Non-pigmented ciliary epithelial cell (primary cell): ENCODE results near the gene ARMC7.
"Not testable (repeated sequence)": the region's sequence is repeated elsewhere in the genome, so short reads cannot be mapped to it uniquely, and the experiment has no call there.

ENCODE experiments used
- DNase-seq: peaks from one replicate; pipeline ENCODE4 v3.0.0-alpha.2; 2010; ENCODE audit warnings: low read depth

The ARMC7 gene

GRCh38 chr17:75130059-75130631 is 20.4 kb downstream of the ARMC7 start:
- DNase-seq: no peak

- no peak for DNase-seq
These were observed 21.0 kb downstream of the ARMC7 start for GRCh38 chr17:75130632-75131277.

- no peak for DNase-seq
These were observed 21.7 kb downstream of the ARMC7 start, which contains the start of gene NT5C for GRCh38 chr17:75131278-75132017. TSS of gene NT5C (minus strand) at chr17:75131742. CDS start at chr17:75131707, 35 bp downstream.

GRCh38 chr17:75132018-75133000 is 22.5 kb downstream of the ARMC7 start:
- DNase-seq: not testable (repeated sequence)

GRCh38 chr17:75133001-75133400 is 23.2 kb downstream of the ARMC7 start:
- no peak for DNase-seq

GRCh38 chr17:75133607-75134347 is 24.0 kb downstream of the ARMC7 start:
- DNase-seq: not testable (repeated sequence)

GRCh38 chr17:75135452-75135851 is 25.7 kb downstream of the ARMC7 start:
- DNase-seq: no peak

GRCh38 chr17:75135946-75136345 is 26.2 kb downstream of the ARMC7 start:
- DNase-seq: no peak

- not testable (repeated sequence) for DNase-seq
These were observed 28.0 kb downstream of the ARMC7 start for GRCh38 chr17:75137762-75138161.

GRCh38 chr17:75138519-75138918 is 28.8 kb downstream of the ARMC7 start:
- no peak for DNase-seq

GRCh38 chr17:75142236-75142971 is 32.6 kb downstream of the ARMC7 start:
- DNase-seq: no peak

- no peak for DNase-seq
These were observed 35.2 kb downstream of the ARMC7 start for GRCh38 chr17:75144816-75145512.

- DNase-seq: no peak
These were observed 36.8 kb downstream of the ARMC7 start for GRCh38 chr17:75146592-75146991.

- no peak for DNase-seq
These were observed 38.2 kb downstream of the ARMC7 start for GRCh38 chr17:75147878-75148546.

- DNase-seq: no peak
These were observed 42.2 kb downstream of the ARMC7 start for GRCh38 chr17:75151930-75152329.

- DNase-seq: no peak
These were observed 42.8 kb downstream of the ARMC7 start for GRCh38 chr17:75152523-75152921.

GRCh38 chr17:75152922-75153779 is 43.4 kb downstream of the ARMC7 start:
- no peak for DNase-seq

GRCh38 chr17:75153780-75154194 is 44.0 kb downstream of the ARMC7 start:
- no peak for DNase-seq
